Measurements from ENCODE around the gene BCAN.

Gene BCAN

GRCh38 chr1:156665539-156665938 lies 23.6 kb downstream of the BCAN start:
- TF ChIP-seq CTCF (IDR thresholded peaks at IDR 0.05; ENCODE audit: control insufficient read depth, extremely low read depth, insufficient read depth), result no peak
- DNase-seq (ENCODE audit: low read depth), result no peak
- H3K4me3 ChIP-seq (ENCODE audit: low read depth, low read length), result no peak overlapping the region

GRCh38 chr1:156666862-156667609 lies 25.1 kb downstream of the BCAN start:
- H3K4me3 ChIP-seq (ENCODE audit: low read depth, low read length), result no peak overlapping the region
- DNase-seq (ENCODE audit: low read depth), result no peak
- TF ChIP-seq CTCF (IDR thresholded peaks at IDR 0.05; ENCODE audit: control insufficient read depth, extremely low read depth, insufficient read depth), result no peak

- DNase-seq (ENCODE audit: low read depth), result no peak
- TF ChIP-seq CTCF (IDR thresholded peaks at IDR 0.05; ENCODE audit: control insufficient read depth, extremely low read depth, insufficient read depth), result no peak
- no peak overlapping the region for H3K4me3 ChIP-seq (ENCODE audit: low read depth, low read length)
These were observed 25.7 kb downstream of the BCAN start for GRCh38 chr1:156667610-156667967.

GRCh38 chr1:156667968-156668709 lies 26.2 kb downstream of the BCAN start:
- H3K4me3 ChIP-seq (ENCODE audit: low read depth, low read length), result no peak overlapping the region
- DNase-seq (ENCODE audit: low read depth), result no peak
- no peak for TF ChIP-seq CTCF (IDR thresholded peaks at IDR 0.05; ENCODE audit: control insufficient read depth, extremely low read depth, insufficient read depth)

GRCh38 chr1:156668801-156669637 lies 27.1 kb downstream of the BCAN start:
- H3K4me3 ChIP-seq (ENCODE audit: low read depth, low read length), result no peak overlapping the region
- no peak for TF ChIP-seq CTCF (IDR thresholded peaks at IDR 0.05; ENCODE audit: control insufficient read depth, extremely low read depth, insufficient read depth)
- DNase-seq (ENCODE audit: low read depth), result no peak

GRCh38 chr1:156669794-156670193 lies 27.9 kb downstream of the BCAN start:
- no peak for DNase-seq (ENCODE audit: low read depth)
- no peak for TF ChIP-seq CTCF (IDR thresholded peaks at IDR 0.05; ENCODE audit: control insufficient read depth, extremely low read depth, insufficient read depth)
- H3K4me3 ChIP-seq (ENCODE audit: low read depth, low read length), result no peak overlapping the region
